Umbilical cord (tissue), 2 donors: ENCODE measurements around the gene TMEM184B. TPM values are rescaled to one million over a fixed set of nuclear protein-coding genes. Genes with fewer than 3 reads are reported as not detected.

Source experiments
- DNase-seq: peaks from one replicate; pipeline ENCODE4 v3.0.0-alpha.2; 2015; ENCODE audit warnings: low spot score
- total RNA-seq: library from RNA; depleted of rRNA; stranded (reverse); fragments of >200 nt; gene quantifications from one replicate; pipeline ENCODE4 v1.2.3, GENCODE V29; 2014; ENCODE audit warnings: low replicate concordance; ENCODE audit not compliant: insufficient read depth

The TMEM184B gene
- total RNA-seq, 1 donor from 2014 or later, result 42.1 TPM

DNA sequence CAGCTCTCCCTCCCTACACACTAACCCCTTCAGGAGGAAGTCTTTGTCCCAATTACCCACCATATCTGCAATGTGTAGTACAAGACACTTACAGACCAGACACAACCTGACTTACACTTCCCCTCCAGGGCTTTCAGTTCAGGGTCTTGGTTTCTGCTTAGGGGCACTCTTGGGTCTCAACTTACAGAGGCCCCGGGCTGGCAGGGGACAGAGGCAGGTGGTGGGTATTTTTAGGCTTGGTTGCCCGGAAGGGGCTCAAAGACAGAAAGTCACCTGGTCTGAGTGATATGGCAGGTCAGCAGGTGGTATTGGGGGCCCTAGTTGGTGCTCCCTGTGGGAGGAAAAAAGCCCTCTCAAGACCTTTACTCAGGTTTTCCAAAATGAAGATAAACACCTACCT, 3.4 kb upstream of the TMEM184B start:
- no peak for DNase-seq

DNA sequence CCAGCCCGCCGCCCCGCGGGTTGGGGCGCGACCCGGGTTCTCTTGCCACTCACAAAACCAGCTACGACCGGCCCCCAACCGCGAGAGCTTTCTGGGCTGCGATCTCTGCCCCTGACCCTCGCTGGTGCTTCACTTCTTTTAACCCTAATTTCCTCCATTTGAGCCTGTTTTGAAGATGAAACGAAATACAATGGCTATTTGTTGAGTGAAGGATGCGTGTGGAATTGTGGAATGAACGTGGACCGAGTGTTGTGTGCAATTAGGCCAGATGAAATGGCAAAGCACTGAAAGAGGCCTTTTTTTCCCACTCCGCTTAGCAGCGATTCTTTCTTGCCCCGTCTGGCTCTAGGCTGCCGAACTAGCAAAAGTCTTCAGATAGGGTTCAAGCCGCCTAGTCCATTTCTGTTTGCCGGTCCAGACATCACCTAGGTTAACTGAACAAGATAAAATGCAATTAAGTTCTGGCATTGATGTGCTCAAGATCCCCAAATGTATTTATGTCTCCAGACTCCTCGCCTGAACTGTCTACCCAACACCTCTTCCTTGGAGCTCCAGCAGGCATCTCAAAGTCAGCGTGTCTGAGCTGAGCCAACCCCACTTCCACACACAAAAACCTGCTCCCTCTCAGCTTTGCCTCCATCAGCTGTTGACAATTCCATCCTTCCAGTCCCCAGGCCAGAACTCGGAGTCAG, 471 bp upstream of the TMEM184B start:
- DNase-seq, result no peak

DNA sequence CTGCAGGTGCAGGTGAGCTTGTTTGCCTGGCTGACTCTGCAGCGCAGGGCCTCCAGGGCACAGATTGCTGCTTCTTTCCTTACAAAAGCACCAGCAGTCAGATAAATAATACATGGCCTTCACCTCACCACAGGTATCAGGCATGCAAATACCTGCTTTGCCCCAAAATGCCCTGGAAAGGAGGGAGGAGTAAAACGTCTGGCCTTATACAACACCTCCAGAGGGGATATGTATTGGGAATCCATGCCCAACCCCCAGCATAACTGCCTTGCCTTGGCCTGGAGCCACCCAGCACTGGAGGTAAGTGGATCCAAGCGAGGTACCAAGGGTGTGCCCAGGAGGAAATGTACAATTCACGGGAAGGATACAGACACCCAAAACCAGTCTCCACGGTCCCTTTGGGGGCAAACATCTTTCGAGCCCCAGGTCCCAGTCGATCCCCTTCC, 860 bp downstream of the TMEM184B start:
- no peak for DNase-seq

DNA sequence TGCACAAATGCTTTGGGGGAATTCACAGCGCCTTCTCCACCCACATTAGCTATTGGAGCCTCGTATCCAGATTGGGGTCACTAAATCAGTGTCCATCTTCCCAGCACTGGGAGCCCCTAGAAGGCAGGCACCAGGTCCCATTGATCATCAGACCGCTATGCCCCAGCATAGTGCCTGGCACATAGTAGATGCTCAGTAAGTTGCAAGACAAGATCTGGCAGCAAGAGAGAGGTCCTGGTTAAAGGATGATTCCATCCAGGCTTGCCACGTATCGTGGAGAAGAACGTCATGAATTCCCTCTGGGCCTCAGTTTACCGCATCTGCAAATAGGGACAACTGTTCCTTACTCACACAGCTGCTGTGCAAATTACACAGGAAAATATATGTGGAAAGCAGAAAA, 1.7 kb downstream of the TMEM184B start:
- no peak for DNase-seq

DNA sequence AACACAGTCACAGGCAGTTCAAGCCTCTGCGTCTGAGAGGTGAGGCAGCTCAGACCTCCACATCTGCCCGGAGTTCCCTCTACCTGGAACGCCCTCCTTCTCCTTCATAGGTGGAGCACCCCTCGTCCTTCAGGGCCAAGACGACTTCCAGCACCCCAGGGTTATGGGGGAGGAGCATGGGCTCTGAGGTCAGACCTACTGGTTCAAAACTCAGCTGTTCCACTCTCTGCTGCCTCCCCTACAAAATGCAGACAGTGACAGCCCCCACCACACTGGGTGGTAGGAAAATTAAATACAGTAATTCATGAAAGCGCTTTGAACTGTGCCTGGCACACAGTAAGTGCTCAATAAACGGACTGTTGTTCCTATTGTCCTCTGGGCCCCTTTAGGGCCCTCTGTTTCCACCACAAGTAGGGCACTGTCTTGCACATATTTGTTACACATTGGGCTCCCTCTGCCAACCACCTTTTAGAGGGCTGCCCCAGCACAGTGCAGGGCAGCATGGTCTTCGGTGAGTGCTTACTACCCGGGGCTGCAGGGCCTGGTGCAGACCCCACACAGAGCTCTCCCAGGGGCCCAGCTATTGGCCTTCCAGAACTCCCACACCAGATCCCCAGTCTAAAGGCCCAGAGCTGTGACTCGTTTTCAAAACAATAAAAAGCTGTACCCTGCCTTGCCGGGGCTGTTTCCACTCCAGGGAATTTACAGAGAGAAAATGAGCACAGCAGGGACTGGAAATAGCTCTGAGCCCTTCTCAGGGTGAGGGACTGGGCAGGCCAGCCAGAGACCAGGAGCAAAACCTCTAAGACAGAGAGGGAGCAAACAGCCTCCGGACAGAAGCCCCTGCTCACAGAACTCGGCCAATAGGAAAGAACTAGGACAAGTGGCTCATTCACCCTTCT, 2.5 kb downstream of the TMEM184B start:
- no peak for DNase-seq

DNA sequence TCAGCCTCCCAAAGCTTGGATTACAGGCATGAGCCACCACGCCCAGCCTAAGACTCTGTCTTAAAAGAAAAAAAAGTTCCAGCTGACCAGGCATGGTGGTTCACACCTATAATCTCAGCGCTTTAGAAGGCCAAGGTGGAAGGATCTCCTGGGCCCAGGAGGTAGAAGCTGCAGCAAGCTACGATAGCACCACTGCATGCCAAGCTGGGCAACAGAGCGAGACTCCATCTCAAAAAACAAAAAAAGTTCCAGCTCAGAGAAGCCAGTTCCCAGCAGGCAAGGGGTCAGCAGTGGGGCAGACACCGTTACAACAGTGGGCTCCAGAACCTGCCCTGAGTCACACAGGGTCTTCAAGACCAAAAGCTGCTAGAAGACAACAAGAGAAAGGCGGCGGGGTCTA, 3.3 kb downstream of the TMEM184B start:
- no peak for DNase-seq

DNA sequence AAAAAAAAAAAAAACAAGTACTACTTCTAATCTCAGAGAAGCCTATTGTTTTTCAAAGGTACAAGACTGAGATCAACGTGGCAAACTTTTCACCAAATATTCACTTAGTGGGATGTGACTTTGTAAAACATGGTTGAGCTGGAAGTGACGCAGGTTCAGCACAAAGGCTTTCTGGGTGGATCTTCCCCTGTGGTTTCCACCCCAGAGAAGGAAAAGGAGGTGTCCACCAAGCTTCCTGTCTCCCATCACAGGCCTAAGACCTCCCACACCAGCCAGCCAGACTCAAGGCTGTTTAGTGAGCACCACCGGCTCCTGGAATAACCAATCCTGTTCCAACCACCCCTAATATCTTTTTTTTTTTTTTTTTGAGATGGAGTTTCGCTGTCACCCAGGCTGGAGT, 5.7 kb downstream of the TMEM184B start:
- DNase-seq, result no peak

DNA sequence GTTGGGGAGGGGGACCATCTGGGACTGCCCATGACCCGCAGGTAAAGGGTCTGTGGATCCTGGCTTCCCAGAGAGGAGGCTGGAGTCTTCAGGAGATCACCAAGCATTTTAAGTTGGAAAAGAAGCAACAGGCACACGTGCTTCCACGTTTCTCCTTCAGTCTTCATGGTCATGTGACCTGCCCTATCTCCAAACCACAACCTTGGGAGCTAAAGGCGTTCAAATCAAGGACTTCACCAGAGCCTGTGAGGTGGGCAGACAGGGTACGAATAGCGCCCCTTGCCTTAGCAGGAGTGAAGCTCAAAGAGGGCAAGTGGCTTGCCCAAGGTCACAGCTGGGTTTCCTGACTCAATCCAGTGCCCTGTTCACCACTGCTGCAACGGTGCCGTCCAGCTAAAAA, 6.7 kb downstream of the TMEM184B start:
- no peak for DNase-seq

DNA sequence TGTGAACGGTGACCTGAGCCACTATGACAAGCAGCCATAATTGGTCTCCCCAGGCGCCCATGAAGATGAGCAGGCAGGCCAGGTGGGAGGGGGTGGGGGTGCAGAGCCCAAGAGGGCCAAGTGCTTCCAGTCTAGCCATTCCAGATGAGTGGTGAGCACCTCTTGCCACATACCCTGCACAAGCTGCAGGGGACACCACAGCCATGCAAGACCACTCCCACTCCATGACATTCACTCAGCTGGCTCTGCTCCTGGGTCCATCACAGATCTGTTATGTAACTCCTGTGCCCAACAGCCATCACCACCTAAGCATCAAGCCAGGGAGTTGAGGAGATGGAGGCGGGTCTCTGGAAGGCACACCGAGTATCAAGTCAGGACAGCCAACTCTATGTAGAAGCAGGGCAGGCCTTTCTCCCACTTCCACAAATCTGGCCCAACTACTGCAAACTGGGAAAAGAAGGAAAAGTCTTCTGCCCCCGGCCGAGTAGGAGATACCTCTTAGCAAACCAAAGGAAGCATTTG, 8.4 kb downstream of the TMEM184B start:
- no peak for DNase-seq

DNA sequence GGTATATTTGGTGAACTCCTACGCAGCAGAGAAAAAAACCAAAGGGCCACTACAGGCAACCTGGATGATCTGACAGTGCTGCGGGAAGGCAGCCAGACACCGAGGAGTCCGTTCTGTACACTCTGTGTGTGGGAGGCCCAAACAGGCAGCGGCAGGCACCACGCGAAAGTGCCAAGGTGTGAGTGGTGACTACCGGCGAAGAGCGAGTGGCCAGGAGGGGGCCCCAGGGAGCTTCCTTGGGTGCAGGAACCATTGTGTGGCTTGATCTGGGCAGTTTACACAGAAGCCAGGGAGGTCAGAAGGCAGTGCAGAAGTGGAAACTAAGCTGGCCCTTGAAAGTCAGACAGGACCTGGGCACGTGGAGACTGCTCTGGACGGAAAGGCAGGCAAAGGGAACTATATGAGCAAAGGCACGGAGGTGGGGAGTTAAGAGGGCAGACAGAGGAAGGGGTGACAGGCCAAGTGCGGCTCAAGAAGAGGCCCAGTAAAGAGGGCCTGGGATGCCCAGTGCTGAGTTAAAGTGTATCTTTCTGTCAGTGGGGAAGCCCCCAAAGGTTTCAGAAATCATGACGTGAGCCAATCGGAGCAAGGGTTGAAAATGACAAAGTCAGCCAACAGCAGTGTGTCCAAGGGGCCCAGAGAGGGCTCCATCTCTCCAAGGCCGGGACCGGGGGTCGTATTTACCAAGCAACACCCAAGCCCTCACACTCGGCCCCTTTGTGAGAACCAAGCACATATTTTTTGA, 10.6 kb downstream of the TMEM184B start:
- no peak for DNase-seq

DNA sequence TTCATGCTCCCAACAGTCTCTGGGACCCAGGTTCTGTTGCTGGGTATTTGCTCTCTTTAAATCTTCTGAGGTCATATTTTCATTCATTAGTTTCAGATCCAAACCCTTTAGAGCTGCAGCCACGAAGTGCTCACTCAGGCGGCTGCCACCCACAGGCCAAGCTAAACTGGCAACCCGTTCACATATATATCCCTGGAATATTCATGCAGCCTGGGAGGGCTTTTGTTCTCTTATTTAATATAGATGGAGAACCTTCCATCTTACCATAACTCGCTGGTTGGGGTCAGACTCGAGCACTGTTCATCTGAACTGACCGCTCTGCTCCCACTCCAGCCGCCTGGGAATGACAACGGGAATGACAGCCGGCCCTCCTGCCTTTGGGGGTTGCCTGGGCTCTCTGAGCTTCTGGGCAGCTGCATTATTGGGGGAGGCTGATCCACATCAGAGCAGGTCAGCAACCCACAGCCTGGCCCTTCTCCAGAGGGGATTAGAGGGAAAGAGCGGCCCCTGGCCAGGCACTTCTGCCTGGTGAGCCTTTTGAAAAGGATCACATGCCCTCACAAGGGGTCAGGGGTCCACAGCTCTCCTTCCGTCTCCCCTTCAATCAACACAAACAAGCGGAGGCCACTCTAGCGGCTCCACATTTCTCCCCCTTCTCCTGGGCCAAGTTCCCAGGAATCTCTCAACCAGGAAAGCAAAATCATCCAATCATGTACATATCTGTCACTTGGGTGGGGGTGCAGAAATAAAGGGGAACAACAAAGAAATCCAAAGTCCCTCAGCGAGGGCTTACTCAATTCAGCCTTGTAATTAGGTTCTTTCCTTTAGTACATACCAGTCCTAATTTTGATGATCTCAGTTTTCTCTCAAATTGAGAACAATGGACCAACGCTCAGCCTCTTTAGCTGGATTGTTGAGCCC, 11.8 kb downstream of the TMEM184B start:
- peak; percentile 47 for DNase-seq

DNA sequence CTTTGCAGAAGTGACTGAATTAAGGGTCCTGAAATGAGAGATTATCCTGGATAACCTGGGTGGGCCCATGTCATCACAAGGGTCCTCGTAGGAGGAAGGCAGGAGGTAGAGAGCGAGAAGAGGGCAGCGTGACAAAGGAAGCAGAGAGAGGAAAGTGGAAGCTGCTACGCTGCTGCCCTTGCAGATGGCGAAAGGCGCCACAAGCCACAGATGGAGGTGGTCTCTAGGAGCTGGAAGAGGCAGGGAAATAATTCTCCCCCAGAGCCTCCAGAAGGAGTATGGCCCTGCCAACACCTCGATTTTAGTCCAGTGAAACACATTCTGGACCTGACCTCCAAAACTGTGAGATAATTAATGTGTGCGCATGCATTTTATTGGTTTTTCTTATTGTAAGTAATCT, 13.4 kb downstream of the TMEM184B start:
- no peak for DNase-seq

DNA sequence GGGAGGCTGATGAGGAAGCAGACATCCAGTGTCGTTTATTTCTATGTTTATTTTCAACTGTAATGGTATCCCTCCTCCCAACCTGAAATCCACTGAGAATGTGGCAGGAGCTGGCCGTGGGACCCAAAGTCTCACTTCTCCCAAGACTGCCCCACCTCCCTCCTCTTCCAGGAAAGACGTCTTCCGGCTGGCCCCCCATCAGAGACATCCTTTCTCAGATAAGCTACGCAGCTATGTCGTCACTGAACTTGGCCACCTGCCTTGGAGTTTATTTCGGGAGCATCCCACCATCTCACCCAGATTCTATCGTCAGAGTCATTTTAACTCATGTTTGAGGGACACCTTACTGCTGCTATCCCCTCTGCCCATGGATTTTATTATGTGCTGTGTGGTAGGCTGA, 13.9 kb downstream of the TMEM184B start:
- peak; percentile 26 for DNase-seq

DNA sequence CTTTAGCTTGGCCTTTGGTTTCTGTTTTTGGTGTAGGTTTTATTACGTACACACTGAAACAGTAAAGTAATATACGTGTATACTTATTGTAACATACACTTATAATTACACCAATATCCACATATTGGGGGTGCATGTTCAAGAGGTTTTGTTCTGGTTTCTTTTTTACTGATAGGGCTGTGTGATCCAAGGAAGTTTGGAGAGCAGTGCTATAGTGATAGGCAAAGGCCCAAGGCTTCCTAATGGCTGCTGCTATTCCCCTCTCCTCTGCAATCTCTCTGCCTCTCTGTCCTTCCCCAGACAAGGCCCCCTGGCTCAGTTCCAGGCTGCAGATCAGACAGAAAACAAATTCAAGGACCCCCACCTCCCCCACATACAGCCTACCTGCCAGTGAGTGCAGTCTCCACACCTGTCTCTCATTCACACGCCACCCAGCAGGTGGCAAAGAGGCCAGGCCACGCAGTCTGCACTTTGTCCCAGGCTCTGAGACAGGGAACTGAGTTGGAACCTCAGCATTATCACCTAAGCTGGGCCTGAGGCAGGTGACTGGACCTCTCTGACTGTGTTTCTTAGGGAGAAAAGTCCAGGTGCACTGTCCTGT, 15.1 kb downstream of the TMEM184B start:
- DNase-seq, result no peak

DNA sequence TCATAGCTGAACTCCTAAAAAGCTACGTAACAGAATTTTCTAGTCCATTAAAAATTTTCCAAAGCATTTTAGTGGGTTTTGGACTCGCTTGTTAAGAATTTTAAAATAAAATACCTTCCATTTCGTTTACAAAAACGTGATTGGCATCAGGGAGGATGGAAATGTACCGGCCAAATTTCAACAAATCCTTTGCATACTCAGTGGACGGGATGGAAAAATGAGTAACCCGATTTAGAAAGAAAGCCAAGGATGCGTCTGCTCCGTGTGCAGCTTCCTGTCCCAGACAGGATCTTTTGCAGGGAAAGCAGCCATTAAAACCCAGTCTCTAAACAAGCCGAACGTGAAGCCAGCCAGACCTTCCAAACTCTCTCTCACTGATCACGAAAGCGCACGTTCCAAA, 15.6 kb downstream of the TMEM184B start:
- peak; percentile 84 for DNase-seq

DNA sequence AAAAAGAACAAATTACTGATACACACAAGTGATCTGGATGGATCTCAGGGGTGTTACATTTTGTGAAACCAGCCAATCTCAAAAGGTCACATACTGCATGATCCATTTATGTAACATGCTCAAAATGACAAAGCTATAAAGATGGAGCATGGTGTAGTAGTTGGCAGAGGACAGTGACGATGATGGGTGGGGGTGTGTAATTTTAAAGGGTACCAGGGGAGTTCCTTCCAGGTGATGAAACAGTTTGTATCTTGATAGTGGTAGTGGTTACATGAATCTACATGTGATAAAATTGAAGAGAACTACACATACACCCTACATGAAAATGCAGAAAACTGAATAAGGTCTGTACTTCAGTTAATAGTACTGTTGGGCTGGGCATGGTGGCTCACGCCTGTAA, 17.1 kb downstream of the TMEM184B start:
- no peak for DNase-seq

DNA sequence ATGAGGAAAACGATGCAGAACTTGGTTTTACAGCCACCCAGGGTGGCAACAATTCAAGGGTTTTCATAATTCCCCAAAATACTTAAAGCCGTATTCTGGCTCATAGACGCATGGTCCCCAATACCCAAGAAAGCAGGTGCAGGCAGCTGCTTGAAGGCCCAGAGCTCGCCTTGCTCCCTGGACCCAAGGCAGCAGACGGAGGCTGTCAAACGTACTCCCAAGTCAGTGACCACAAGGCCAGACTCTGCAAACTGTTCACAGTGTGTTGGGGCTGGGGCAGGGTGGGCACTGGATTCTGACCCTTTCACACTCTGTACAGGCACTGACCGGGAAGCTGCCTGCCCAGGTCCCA, 21.5 kb downstream of the TMEM184B start:
- no peak for DNase-seq

DNA sequence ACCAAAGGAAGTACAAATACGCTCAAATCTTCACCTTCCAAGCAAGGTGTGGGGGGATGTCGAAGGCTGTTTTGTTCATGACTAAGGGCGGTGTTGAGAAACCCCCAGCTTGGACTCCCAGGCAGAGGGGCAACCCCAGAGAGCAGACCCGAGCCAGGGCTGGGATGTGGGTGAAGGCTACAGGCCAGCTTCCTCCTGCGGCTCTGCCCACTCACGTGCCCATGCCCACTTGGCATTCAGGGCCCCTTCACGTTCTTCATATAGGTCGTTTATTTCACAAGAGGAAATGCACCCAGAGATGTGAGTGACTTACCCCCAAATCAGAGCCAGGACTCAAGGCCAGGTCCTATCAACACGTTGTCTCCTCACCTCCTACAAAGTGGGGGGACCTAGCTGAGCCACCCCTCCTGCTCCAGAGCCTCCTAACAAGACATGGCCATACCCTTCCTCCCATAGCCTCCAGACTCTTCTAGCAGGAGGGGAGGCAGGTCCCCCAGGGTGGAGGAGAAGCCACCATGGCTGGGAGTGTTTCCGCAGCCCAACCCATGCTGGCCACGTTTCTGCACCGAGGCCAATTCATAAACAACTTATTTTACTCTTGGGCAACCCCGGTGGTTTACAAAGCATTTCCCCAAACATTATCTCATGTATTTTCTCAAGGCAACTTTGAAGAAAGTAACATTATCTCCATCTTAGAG, 22.0 kb downstream of the TMEM184B start:
- no peak for DNase-seq

DNA sequence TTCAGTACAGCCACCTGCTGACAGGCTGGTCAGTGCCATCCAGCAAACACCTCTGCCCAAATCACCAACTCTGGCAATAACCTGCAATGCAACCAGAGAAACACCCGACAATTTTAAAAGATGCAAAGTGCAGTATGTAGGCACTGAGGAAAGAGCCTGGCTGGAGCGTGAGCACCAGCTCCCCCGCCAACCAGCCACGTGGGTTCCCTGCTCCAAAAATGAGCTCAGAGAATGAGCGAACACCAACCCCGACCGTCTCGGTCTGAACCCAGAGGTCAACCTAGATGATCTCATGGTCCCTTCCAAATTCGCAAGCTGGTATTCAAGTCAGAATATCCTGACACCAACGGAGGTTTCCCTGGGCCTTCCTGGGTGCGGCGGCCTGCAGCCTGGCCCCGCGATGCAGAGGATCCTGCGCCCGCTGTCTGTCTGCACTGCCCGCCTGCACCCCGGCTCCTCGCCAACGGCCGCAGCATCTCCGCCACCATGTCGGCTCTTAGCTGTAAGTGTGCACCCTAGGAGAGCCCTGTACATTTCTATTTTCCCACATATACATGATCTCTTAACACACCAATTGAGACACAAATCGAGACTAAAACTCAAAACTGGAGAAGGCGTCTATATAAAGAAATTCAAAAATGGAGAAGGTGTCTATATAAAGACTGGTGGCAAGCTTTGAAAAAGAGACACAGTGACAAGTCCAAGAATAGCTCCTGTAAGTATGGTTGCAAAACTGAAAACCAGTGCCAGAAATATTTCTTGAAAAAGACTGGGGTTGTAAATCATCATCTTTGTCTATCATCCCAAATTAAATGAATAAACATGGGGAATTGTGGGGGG, 22.8 kb downstream of the TMEM184B start:
- no peak for DNase-seq
